HL-60 (cell line): ENCODE measurements around the gene PRSS33.

Source experiments
- DNase-seq, 2 experiments: peaks; one replicate each; pipeline ENCODE4 v3.0.0-alpha.2; 2010 to 2020; ENCODE audit warnings: low read depth in 1 of 2, low spot score in 1 of 2
- H3K27ac ChIP-seq: fragments of 250-450 bp; sonication (Bioruptor Pico); replicated peaks from 2 replicates; pipeline ENCODE4 v1.5.1; 2020; ENCODE audit warnings: mild to moderate bottlenecking, moderate library complexity
- H3K27me3 ChIP-seq: fragments of 250-450 bp; sonication (Bioruptor Pico); 2 replicates; pipeline ENCODE4 v1.5.1; 2021; ENCODE audit warnings: mild to moderate bottlenecking, moderate library complexity; ENCODE audit not compliant: insufficient read depth, poor library complexity, severe bottlenecking
- H3K4me3 ChIP-seq: replicated peaks from 2 replicates; pipeline ENCODE4 v1.5.1; 2011; ENCODE audit warnings: mild to moderate bottlenecking, control low read depth, low read length; ENCODE audit not compliant: insufficient read depth
- CTCF ChIP-seq: IDR thresholded peaks from one replicate; pipeline ENCODE4 v1.5.1; 2011; ENCODE audit warnings: low read length, control low read depth, inconsistent platforms; ENCODE audit not compliant: insufficient read depth
- GABPA ChIP-seq: IDR thresholded peaks from 2 replicates; pipeline ENCODE4 v1.6.1; 2012; ENCODE audit warnings: low read depth
- POLR2AphosphoS5 ChIP-seq: IDR thresholded peaks from 2 replicates; pipeline ENCODE4 v1.6.1; 2012; ENCODE audit warnings: low read depth
- REST ChIP-seq: IDR thresholded peaks from 2 replicates; pipeline ENCODE4 v1.6.1; 2012; ENCODE audit warnings: low read depth; ENCODE audit not compliant: insufficient replicate concordance
- SPI1 ChIP-seq: IDR thresholded peaks from 2 replicates; pipeline ENCODE4 v1.6.1; 2012; ENCODE audit warnings: low read depth, mild to moderate bottlenecking, borderline replicate concordance

PRSS33 gene

GRCh38 chr16:2822496-2822895 lies 35.1 kb upstream of the PRSS33 start:
- H3K27ac ChIP-seq: no peak overlapping the region
- no peak overlapping the region for H3K4me3 ChIP-seq
- DNase-seq: no peak
- no peak for TF ChIP-seq POLR2AphosphoS5
- no peak for TF ChIP-seq GABPA
- no peak for TF ChIP-seq CTCF
- no peak for TF ChIP-seq REST
- no peak for TF ChIP-seq SPI1
- no peaks in the 10 kb centered on the region for H3K27me3 ChIP-seq

GRCh38 chr16:2822158-2822495 lies 34.8 kb upstream of the PRSS33 start:
- Histone ChIP-seq H3K27me3 (no peaks in the 10 kb centered on the region), H3K27ac (no peak overlapping the region), H3K4me3 (no peak overlapping the region)
- DNase-seq: no peak
- TF ChIP-seq POLR2AphosphoS5 (no peak), GABPA (no peak), CTCF (no peak), SPI1 (no peak), REST (no peak)

GRCh38 chr16:2821487-2822157 lies 34.3 kb upstream of the PRSS33 start:
- H3K27ac ChIP-seq: no peak overlapping the region
- TF ChIP-seq SPI1 (no peak), CTCF (no peak), GABPA (no peak), REST (no peak), POLR2AphosphoS5 (no peak)
- H3K4me3 ChIP-seq: no peak overlapping the region
- H3K27me3 ChIP-seq: no peaks in the 10 kb centered on the region
- DNase-seq: no peak
